HepG2 (cell line): ENCODE data around the gene CDHR3. TPM values are rescaled to one million over a fixed set of nuclear protein-coding genes. Genes with fewer than 3 reads are reported as not detected.
A peak's percentile ranks its signal among the peaks of the same experiment; 100 is the strongest.

ENCODE experiments used
- AKAP8 ChIP-seq: sonication (generic); formaldehyde crosslinking; IDR thresholded peaks from 2 replicates; pipeline ENCODE4 v1.5.1; 2020; ENCODE audit warnings: mild to moderate bottlenecking, missing genetic modification reagents
- ATF1 ChIP-seq: IDR thresholded peaks from 2 replicates; pipeline ENCODE4 v1.6.1; 2016; ENCODE audit warnings: mild to moderate bottlenecking, control low read depth
- CEBPZ ChIP-seq: IDR thresholded peaks from 2 replicates; pipeline ENCODE4 v1.6.1; 2012; ENCODE audit warnings: low read length, improper control_type of control experiment
- FOSL2 ChIP-seq: sonication (generic); formaldehyde crosslinking; IDR thresholded peaks from 2 replicates; pipeline ENCODE4 v1.4.0; 2020; ENCODE audit warnings: missing genetic modification reagents
- HDAC6 ChIP-seq: fragments of 200-600 bp; sonication (generic); IDR thresholded peaks from 2 replicates; pipeline ENCODE4 v1.7.0; 2017; ENCODE audit warnings: mild to moderate bottlenecking, antibody characterized with exemption, low read length, low read depth
- SAP130 ChIP-seq: IDR thresholded peaks from 2 replicates; pipeline ENCODE4 v1.6.1; 2016; ENCODE audit warnings: low read depth
- SNAPC5 ChIP-seq: sonication (generic); formaldehyde crosslinking; IDR thresholded peaks from 2 replicates; pipeline ENCODE4 v1.8.1; 2023; ENCODE audit warnings: mild to moderate bottlenecking, missing genetic modification reagents, borderline replicate concordance
- STAT6 ChIP-seq: sonication (generic); formaldehyde crosslinking; IDR thresholded peaks from 2 replicates; pipeline ENCODE4 v1.4.0; 2020; ENCODE audit warnings: missing genetic modification reagents, mild to moderate bottlenecking, borderline replicate concordance
- TMF1 ChIP-seq: sonication (generic); formaldehyde crosslinking; IDR thresholded peaks from 2 replicates; pipeline ENCODE4 v1.8.1; 2022; ENCODE audit warnings: low read depth, missing genetic modification reagents
- TRIM22 ChIP-seq: fragments of 450-650 bp; IDR thresholded peaks from 2 replicates; pipeline ENCODE4 v1.6.1; 2017
- ZMAT5 ChIP-seq: sonication (generic); formaldehyde crosslinking; IDR thresholded peaks from 2 replicates; pipeline ENCODE4 v1.5.0; 2020; ENCODE audit warnings: mild to moderate bottlenecking, low read depth, missing genetic modification reagents, borderline replicate concordance
- ZNF12 ChIP-seq: sonication (generic); formaldehyde crosslinking; IDR thresholded peaks from 2 replicates; pipeline ENCODE4 v1.5.0; 2020; ENCODE audit warnings: missing genetic modification reagents
- ZNF317 ChIP-seq: sonication (generic); formaldehyde crosslinking; IDR thresholded peaks from 2 replicates; pipeline ENCODE4 v1.5.0; 2020; ENCODE audit warnings: mild to moderate bottlenecking, missing genetic modification reagents
- ZNF484 ChIP-seq: sonication (generic); formaldehyde crosslinking; IDR thresholded peaks from 2 replicates; pipeline ENCODE4 v1.5.1; 2020; ENCODE audit warnings: mild to moderate bottlenecking, low read depth, missing genetic modification reagents, borderline replicate concordance
- ZNF512B ChIP-seq: sonication (generic); formaldehyde crosslinking; IDR thresholded peaks from 2 replicates; pipeline ENCODE4 v1.5.1; 2020; ENCODE audit warnings: missing genetic modification reagents, mild to moderate bottlenecking, borderline replicate concordance
- ZNF577 ChIP-seq: sonication (generic); formaldehyde crosslinking; IDR thresholded peaks from 2 replicates; pipeline ENCODE4 v1.4.0; 2020; ENCODE audit warnings: mild to moderate bottlenecking, low read depth, missing genetic modification reagents, borderline replicate concordance
- ZNF605 ChIP-seq: sonication (generic); formaldehyde crosslinking; IDR thresholded peaks from 2 replicates; pipeline ENCODE4 v1.8.0; 2022; ENCODE audit warnings: mild to moderate bottlenecking, missing genetic modification reagents
- ZNF83 ChIP-seq: sonication (generic); formaldehyde crosslinking; IDR thresholded peaks from 2 replicates; pipeline ENCODE4 v1.4.0; 2020; ENCODE audit warnings: missing genetic modification reagents, mild to moderate bottlenecking, borderline replicate concordance
- polyA plus RNA-seq, 8 experiments: library from polyadenylated mRNA; depleted of rRNA in 3 of 8; stranded (reverse) in 7 of 8; unstranded in 1 of 8; fragments of >200 nt; fragmentation: Illumina TruSeq in 4 of 8; extraction: Trizol in 4 of 8; gene quantifications; 2 replicates each; pipeline versions ENCODE4 v1.2.1 to v1.2.3, GENCODE V29; 2011 to 2016; ENCODE audit warnings: low read depth in 4 of 8, missing spikeins in 1 of 8, mixed read lengths in 1 of 8; ENCODE audit not compliant: insufficient read depth in 1 of 8
- total RNA-seq, 5 experiments: library from RNA; depleted of rRNA; stranded (reverse); fragments of >200 nt; fragmentation: Illumina TruSeq; extraction: Trizol; gene quantifications; 2 replicates each; pipeline ENCODE4 v1.2.3, GENCODE V29; 2016; ENCODE audit warnings: low read depth in 1 of 5

Gene CDHR3
- total and polyA plus RNA-seq, 2 of the 13 experiments (the other 11 are each of a cell fraction or from before 2014, with no cell fraction given), result 6.5 to 11.8 TPM

- TF ChIP-seq AKAP8 (CRISPR knock-in tag), result 0 out of 2 replicates have a peak, but pooled peaks have one; percentile 31
- no peak for TF ChIP-seq ZNF577 (CRISPR knock-in tag)
- TF ChIP-seq ZNF83 (CRISPR knock-in tag), result no peak
- no peak for TF ChIP-seq ZMAT5 (CRISPR knock-in tag)
- no peak for TF ChIP-seq HDAC6
- peak; percentile 97 for TF ChIP-seq FOSL2 (CRISPR knock-in tag)
- TF ChIP-seq SAP130, result peak; percentile 70
- TF ChIP-seq TRIM22, result no peak
- TF ChIP-seq ZNF484 (CRISPR knock-in tag), result no peak
- TF ChIP-seq CEBPZ, result no peak
- TF ChIP-seq ZNF12 (CRISPR knock-in tag), result no peak
- no peak for TF ChIP-seq ATF1 (CRISPR knock-in tag)
- TF ChIP-seq ZNF605 (CRISPR knock-in tag), result 0 out of 2 replicates have a peak, but pooled peaks have one; percentile 5
- peak; percentile 16; the same call in 1 of the 2 replicates for TF ChIP-seq TMF1 (CRISPR knock-in tag)
- 0 out of 2 replicates have a peak, but pooled peaks have one; percentile 26 for TF ChIP-seq STAT6
- no peak for TF ChIP-seq ZNF317 (CRISPR knock-in tag)
- TF ChIP-seq SNAPC5 (CRISPR knock-in tag), result no peak
- TF ChIP-seq ZNF512B (CRISPR knock-in tag), result no peak
These were observed 101.9 kb downstream of the CDHR3 start (continued) for GRCh38 chr7:106064771-106065574.
